HFFc6 (cell line): ENCODE measurements around the gene CIZ1. TPM values are rescaled to one million over a fixed set of nuclear protein-coding genes. Genes with fewer than 3 reads are reported as not detected.

ENCODE experiments used
- DNase-seq: peaks from one replicate; pipeline ENCODE4 v3.0.0-alpha.2; 2018
- H3K27ac Mint-ChIP-seq: 2 replicates; pipeline ENCODE4 v1.8.0; 2020; ENCODE audit warnings: mild to moderate bottlenecking, mixed read lengths
- H3K27me3 Mint-ChIP-seq: 2 replicates; pipeline ENCODE4 v1.8.0; 2021; ENCODE audit warnings: mild to moderate bottlenecking, moderate library complexity, mixed read lengths; ENCODE audit not compliant: insufficient read depth
- H3K36me3 Mint-ChIP-seq: 2 replicates; pipeline ENCODE4 v1.8.0; 2021; ENCODE audit warnings: low read depth, mixed read lengths
- H3K4me1 Mint-ChIP-seq: 2 replicates; pipeline ENCODE4 v1.8.0; 2020; ENCODE audit warnings: low read depth, mixed read lengths
- H3K4me3 Mint-ChIP-seq: 2 replicates; pipeline ENCODE4 v1.8.0; 2020; ENCODE audit warnings: mild to moderate bottlenecking, moderate library complexity, mixed read lengths
- H3K9me3 Mint-ChIP-seq: 2 replicates; pipeline ENCODE4 v1.8.0; 2020; ENCODE audit warnings: mild to moderate bottlenecking, mixed read lengths
- CTCF ChIP-seq: fragments of 200-600 bp; sonication (generic); IDR thresholded peaks from 2 replicates; pipeline ENCODE4 v1.5.0; 2021; ENCODE audit warnings: antibody characterized with exemption, mild to moderate bottlenecking
- total RNA-seq, 6 experiments: library from RNA; stranded (reverse); fragmentation: NEBNext Ultra II Directional; extraction: Animal tissue kit (Norgen Biotek cat#: 25700); gene quantifications; 2 replicates in 1 of 6; 3 replicates in 5 of 6; pipeline ENCODE4 v1.2.3, GENCODE V29; 2021

The CIZ1 gene
- total RNA-seq, 6 experiments from 2014 or later: 119 to 168 (median 148) TPM

GRCh38 chr9:128123451-128124080 lies 67.8 kb downstream of the CIZ1 start:
- no peak for DNase-seq
- H3K4me3 Mint-ChIP-seq: no peak overlapping the region
- TF ChIP-seq CTCF: no peak
- H3K27me3 Mint-ChIP-seq: no peaks in the 10 kb centered on the region; the same call in 1 of the 2 replicates
- H3K36me3 Mint-ChIP-seq: no peaks in the 10 kb centered on the region
- peaks cover 19% of the 10 kb centered on the region for H3K4me1 Mint-ChIP-seq
- H3K27ac Mint-ChIP-seq: no peak overlapping the region
- H3K9me3 Mint-ChIP-seq: no peaks in the 10 kb centered on the region

- Mint-ChIP-seq H3K36me3 (no peaks in the 10 kb centered on the region), H3K4me3 (no peak overlapping the region), H3K4me1 (peaks cover 21% of the 10 kb centered on the region), H3K9me3 (no peaks in the 10 kb centered on the region), H3K27ac (no peak overlapping the region), H3K27me3 (no peaks in the 10 kb centered on the region; the same call in 1 of the 2 replicates)
- TF ChIP-seq CTCF: no peak
- DNase-seq: no peak
Observed at GRCh38 chr9:128122809-128123175, 68.6 kb downstream of the CIZ1 start.

- no peak overlapping the region for H3K4me3 Mint-ChIP-seq
- H3K36me3 Mint-ChIP-seq: no peaks in the 10 kb centered on the region
- no peak for TF ChIP-seq CTCF
- H3K27me3 Mint-ChIP-seq: no peaks in the 10 kb centered on the region; the same call in none of the 2 replicates
- H3K27ac Mint-ChIP-seq: no peak overlapping the region
- DNase-seq: no peak
- no peaks in the 10 kb centered on the region for H3K9me3 Mint-ChIP-seq
- H3K4me1 Mint-ChIP-seq: peaks cover 25% of the 10 kb centered on the region
Observed at GRCh38 chr9:128121924-128122808, 69.2 kb downstream of the CIZ1 start.

- H3K4me1 Mint-ChIP-seq: peaks cover 24% of the 10 kb centered on the region
- no peak for TF ChIP-seq CTCF
- no peaks in the 10 kb centered on the region for H3K36me3 Mint-ChIP-seq
- no peak overlapping the region for H3K27ac Mint-ChIP-seq
- H3K9me3 Mint-ChIP-seq: no peaks in the 10 kb centered on the region
- no peaks in the 10 kb centered on the region; the same call in none of the 2 replicates for H3K27me3 Mint-ChIP-seq
- no peak overlapping the region for H3K4me3 Mint-ChIP-seq
- no peak for DNase-seq
Observed at GRCh38 chr9:128121466-128121810, 69.9 kb downstream of the CIZ1 start.

GRCh38 chr9:128120741-128121465 lies 70.5 kb downstream of the CIZ1 start:
- no peak overlapping the region for H3K27ac Mint-ChIP-seq
- DNase-seq: no peak

More at GRCh38 chr9:128120741-128121465, 70.5 kb downstream of the CIZ1 start:
- Mint-ChIP-seq H3K9me3 (no peaks in the 10 kb centered on the region), H3K36me3 (no peaks in the 10 kb centered on the region), H3K4me1 (peaks cover 19% of the 10 kb centered on the region), H3K4me3 (no peak overlapping the region), H3K27me3 (no peaks in the 10 kb centered on the region; the same call in none of the 2 replicates)
- TF ChIP-seq CTCF: no peak
